Gastroesophageal sphincter (tissue), 4 donors: ENCODE data around the gene BCL2L2. TPM values are rescaled to one million over a fixed set of nuclear protein-coding genes. Genes with fewer than 3 reads are reported as not detected.

Source experiments
- ATAC-seq: fragments of 150-250 bp; one replicate; pipeline ENCODE4 v1.9.1; 2016; ENCODE audit warnings: mild to moderate bottlenecking, moderate library complexity
- H3K27ac ChIP-seq, 4 donors: fragments of 200-600 bp; sonication (generic) in 3 of 4; 1 replicate in 3 of 4; 2 replicates in 1 of 4; pipeline ENCODE4 v1.5.1; 2016 to 2019
- H3K27me3 ChIP-seq: fragments of 200-600 bp; sonication (generic); one replicate; pipeline ENCODE4 v1.5.1; 2019
- H3K36me3 ChIP-seq, 2 donors: fragments of 200-600 bp; sonication (generic); one replicate each; pipeline ENCODE4 v1.5.1; 2019; ENCODE audit warnings: control low read depth in 1 of 2
- H3K4me1 ChIP-seq, 3 donors: fragments of 200-600 bp; sonication (generic); 1 replicate in 2 of 3; 2 replicates in 1 of 3; pipeline ENCODE4 v1.5.1; 2016 to 2019; ENCODE audit warnings: control low read depth in 2 of 3
- H3K4me3 ChIP-seq, 2 donors: fragments of 200-600 bp; sonication (generic); one replicate each; pipeline ENCODE4 v1.5.1; 2019; ENCODE audit warnings: mild to moderate bottlenecking in 1 of 2, moderate library complexity in 1 of 2
- H3K9me3 ChIP-seq, 3 donors: fragments of 200-600 bp; sonication (generic); one replicate each; pipeline ENCODE4 v1.5.1; 2017 to 2019; ENCODE audit warnings: control low read depth in 2 of 3
- CTCF ChIP-seq, 4 experiments: fragments of 200-600 bp in 2 of 4; fragments of 450-650 bp in 2 of 4; sonication (generic) in 1 of 4; IDR thresholded peaks; one replicate each; pipeline ENCODE4 v1.5.1; 2017 to 2019; ENCODE audit warnings: antibody characterized with exemption in 4 of 4, mild to moderate bottlenecking in 2 of 4, moderate library complexity in 2 of 4
- EP300 ChIP-seq: sonication (generic); formaldehyde crosslinking; IDR thresholded peaks from one replicate; pipeline ENCODE4 v1.6.1; 2017; ENCODE audit warnings: antibody characterized with exemption, mild to moderate bottlenecking
- POLR2A ChIP-seq, 2 donors: fragments of 450-650 bp; IDR thresholded peaks; one replicate each; pipeline ENCODE4 v1.6.1; 2017; ENCODE audit warnings: antibody characterized with exemption in 2 of 2, mild to moderate bottlenecking in 2 of 2, moderate library complexity in 1 of 2
- POLR2AphosphoS5 ChIP-seq: sonication (generic); formaldehyde crosslinking; IDR thresholded peaks from one replicate; pipeline ENCODE4 v1.6.1; 2017; ENCODE audit warnings: antibody characterized with exemption
- WGBS, 2 donors: methylation state at CpG; one replicate each; pipeline ENCODE4 v1.1.5; 2018; ENCODE audit warnings: low coverage in 1 of 2; 5-methylcytosine and 5-hydroxymethylcytosine counted together
- total RNA-seq, 4 donors: library from RNA; depleted of rRNA; stranded (reverse); fragments of >200 nt; gene quantifications; one replicate each; pipeline ENCODE4 v1.1.0, GENCODE V29; 2016

The BCL2L2 gene
- total RNA-seq, 4 donors from 2014 or later = 99.1 to 157 (median 117) TPM

GRCh38 chr14:23308721-23309445, 2.2 kb downstream of the BCL2L2 start:
- Histone ChIP-seq H3K4me3 (no peak overlapping the region), H3K27me3 (no peaks in the 10 kb centered on the region), H3K27ac (peak overlapping the region in 2 of 4 donors; percentile 90), H3K36me3 (peaks cover 0 to 52% of the 10 kb centered on the region in 2 donors), H3K4me1 (peaks cover 0 to 55% (median 24%) of the 10 kb centered on the region in 3 donors), H3K9me3 (no peaks in the 10 kb centered on the region)
- ATAC-seq = no peak
- TF ChIP-seq EP300 (no peak), CTCF (IDR thresholded peaks at IDR 0.05) (no peak), POLR2AphosphoS5 (no peak), POLR2A (IDR thresholded peaks at IDR 0.05) (no peak)
- 69 to 80% methylated on average over 6 to 12 of the region's 17 CpGs for WGBS, 2 donors

DNA sequence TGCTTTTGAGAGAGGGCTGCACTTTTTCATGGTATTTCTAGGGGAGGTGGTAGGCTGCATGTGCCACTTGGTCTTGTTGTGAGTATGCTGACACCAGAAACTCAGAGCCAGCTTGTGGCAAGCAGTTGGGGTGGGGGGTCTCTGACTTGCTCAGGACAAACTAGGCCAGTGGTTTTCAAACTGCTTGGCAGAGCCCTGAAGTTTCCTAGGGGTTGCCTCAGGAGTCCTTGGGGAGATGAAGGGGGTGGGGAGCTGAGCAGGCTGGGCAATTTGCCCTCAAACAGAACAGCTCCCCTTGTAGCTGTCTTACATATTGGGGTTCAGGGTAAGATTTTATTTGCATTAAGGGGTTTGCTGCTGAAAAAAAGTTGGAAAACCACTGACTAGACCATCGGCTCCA, 3.9 kb downstream of the BCL2L2 start:
- no peaks in the 10 kb centered on the region for H3K27me3 ChIP-seq
- no peaks in the 10 kb centered on the region for H3K9me3 ChIP-seq
- H3K4me3 ChIP-seq = no peak overlapping the region
- no peak for ATAC-seq
- peaks cover 0 to 52% of the 10 kb centered on the region in 2 donors for H3K36me3 ChIP-seq
- no peak for TF ChIP-seq POLR2AphosphoS5
- WGBS, 2 donors = 100% methylated on average over 1 of the region's 1 CpG; no CpG with 5 or more reads in 1 of the 2 donors
- no peak overlapping the region for H3K27ac ChIP-seq
- peaks cover 0 to 48% (median 24%) of the 10 kb centered on the region in 3 donors for H3K4me1 ChIP-seq

GRCh38 chr14:23316300-23316699, 9.7 kb downstream of the BCL2L2 start:
- Histone ChIP-seq H3K27ac (no peak overlapping the region), H3K9me3 (no peaks in the 10 kb centered on the region), H3K27me3 (no peaks in the 10 kb centered on the region), H3K36me3 (peaks cover 0 to 19% of the 10 kb centered on the region in 2 donors), H3K4me3 (no peak overlapping the region), H3K4me1 (peaks cover 0 to 9% (median 0%) of the 10 kb centered on the region in 3 donors)
- no peak for TF ChIP-seq POLR2AphosphoS5
- TF ChIP-seq POLR2A (IDR thresholded peaks at IDR 0.05) = no peak
- TF ChIP-seq EP300 = no peak
- no peak for TF ChIP-seq CTCF (IDR thresholded peaks at IDR 0.05)
- no peak for ATAC-seq
- WGBS, 2 donors = 81 to 92% methylated on average over 5 of the region's 5 CpGs

DNA sequence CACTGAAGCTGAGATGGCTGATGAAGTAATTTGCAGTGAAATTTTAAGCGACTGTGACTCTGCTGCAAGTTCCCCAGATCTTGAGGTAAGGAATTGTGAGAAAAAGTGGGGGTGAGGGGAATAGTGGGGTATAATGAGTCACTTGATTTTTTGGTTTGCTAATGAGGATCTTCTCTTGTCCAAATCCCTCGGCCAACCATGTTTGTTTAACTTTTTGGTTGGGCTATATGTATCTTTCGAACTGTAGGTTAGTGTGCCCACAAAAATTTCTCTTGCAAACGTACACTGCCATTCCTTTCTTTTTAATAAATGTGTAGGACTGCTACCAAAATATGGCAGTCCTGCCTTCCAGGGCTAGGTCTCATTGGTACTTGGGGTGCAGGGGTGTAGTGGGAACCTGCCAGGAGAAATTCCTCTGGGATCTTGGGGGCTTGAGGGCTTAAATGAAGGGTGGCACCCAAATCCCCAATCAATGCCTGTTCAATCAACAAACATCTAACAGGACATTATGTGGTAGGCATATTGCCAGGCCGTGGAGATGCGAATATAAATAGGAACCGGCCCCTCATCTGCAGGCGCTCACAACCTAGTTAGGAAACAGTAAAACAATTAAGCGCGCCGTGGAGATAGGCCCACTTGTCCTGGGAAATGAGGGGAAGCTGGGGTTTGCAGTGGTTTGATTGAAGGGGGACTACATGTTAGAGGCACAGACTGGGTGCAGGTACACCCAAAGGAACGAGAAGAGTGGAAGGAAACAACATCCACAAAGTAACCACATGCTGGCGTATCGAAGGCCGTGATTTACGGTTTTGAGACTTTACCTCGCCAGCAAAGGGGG, 13.3 kb downstream of the BCL2L2 start:
- TF ChIP-seq POLR2A (IDR thresholded peaks at IDR 0.05) (no peak), EP300 (no peak), POLR2AphosphoS5 (no peak), CTCF (IDR thresholded peaks at IDR 0.05) (no peak)
- WGBS, 2 donors = 83 to 85% methylated on average over 11 to 12 of the region's 17 CpGs
- peak overlapping the region; percentile 84 to 98 (median 94) for H3K27ac ChIP-seq
- H3K27me3 ChIP-seq = no peaks in the 10 kb centered on the region
- ATAC-seq = no peak
- H3K4me1 ChIP-seq = peaks cover 4 to 31% (median 11%) of the 10 kb centered on the region in 3 donors
- peaks cover 4 to 29% of the 10 kb centered on the region in 2 donors for H3K36me3 ChIP-seq
- no peaks in the 10 kb centered on the region for H3K9me3 ChIP-seq
- H3K4me3 ChIP-seq = peak overlapping the region; percentile 25 to 98
